GM12878 (cell line): ENCODE results near the gene IKBIP. TPM values are rescaled to one million over a fixed set of nuclear protein-coding genes. Genes with fewer than 3 reads are reported as not detected.

Experiments used
- ATAC-seq: fragments of 200-7000 bp; cut with Tn5 transposase; 3 replicates; pipeline ENCODE4 v1.9.1; 2020; ENCODE audit warnings: mild to moderate bottlenecking, moderate library complexity
- BruUV-seq: library from RNA; stranded (reverse); fragments of 400-500 nt; replicated peaks from 2 replicates; lab custom pipeline; 2021; lab: Mats Ljungman, UMichigan
- CTCF ChIA-PET: fragments of 300-600 bp; sonication (Branson Sonifier 250); formaldehyde crosslinking; extraction: SDS; loops from one replicate; lab custom pipeline; 2021; ENCODE audit warnings: inconsistent platforms; lab: Yijun Ruan, JAX
- POLR2A ChIA-PET: fragments of 350-600 bp; formaldehyde crosslinking; extraction: SDS; loops from one replicate; lab custom pipeline; 2021; ENCODE audit warnings: inconsistent platforms; lab: Charles Lee
- RAD21 ChIA-PET: fragments of 300-600 bp; sonication (Branson Sonifier 250); formaldehyde crosslinking; loops from one replicate; lab custom pipeline; 2023; ENCODE audit warnings: antibody characterized with exemption; ENCODE audit not compliant: unreplicated experiment; lab: Charles Lee
- SMC1A ChIA-PET: fragments of 300-600 bp; sonication (Branson Sonifier 250); formaldehyde crosslinking; loops from one replicate; lab custom pipeline; 2023; ENCODE audit not compliant: unreplicated experiment, uncharacterized antibody; lab: Charles Lee
- DNase-seq: peaks from one replicate; pipeline ENCODE4 v3.0.0-alpha.2; 2011; ENCODE audit warnings: low read depth, low spot score
- FAIRE-seq: peaks from 3 replicates; lab custom pipeline; 2011; peaks lifted over from hg19 to GRCh38; lab: Jason Lieb, UNC
- H2AFZ ChIP-seq: 2 replicates; pipeline ENCODE4 v1.6.0; 2011; ENCODE audit warnings: low read depth, low read length, control low read depth; ENCODE audit not compliant: control insufficient read depth
- H3K27ac ChIP-seq: 2 replicates; pipeline ENCODE4 v1.5.1; 2011; ENCODE audit warnings: control low read depth; ENCODE audit not compliant: control insufficient read depth, insufficient read depth
- H3K27me3 ChIP-seq, 2 experiments: replicated peaks in 1 of 2; 2 replicates each; pipeline versions ENCODE4 v1.6.0 to v1.6.1; 2011; ENCODE audit warnings: low read length in 1 of 2; ENCODE audit not compliant: control insufficient read depth in 2 of 2, insufficient read depth in 2 of 2
- H3K36me3 ChIP-seq, 2 experiments: 2 replicates each; pipeline ENCODE4 v1.5.1; 2011; ENCODE audit warnings: low read length in 1 of 2; ENCODE audit not compliant: control insufficient read depth in 2 of 2, insufficient read depth in 2 of 2
- H3K4me1 ChIP-seq: 2 replicates; pipeline ENCODE4 v1.6.1; 2011; ENCODE audit warnings: mild to moderate bottlenecking, low read length, moderate library complexity, mixed read lengths; ENCODE audit not compliant: control insufficient read depth, insufficient read depth
- H3K4me2 ChIP-seq: 2 replicates; pipeline ENCODE4 v1.6.0; 2011; ENCODE audit warnings: control low read depth; ENCODE audit not compliant: control insufficient read depth, insufficient read depth
- H3K4me3 ChIP-seq: fragments of 200-600 bp; sonication (generic); 2 replicates; pipeline ENCODE4 v1.5.1; 2016
- H3K79me2 ChIP-seq: 2 replicates; pipeline ENCODE4 v1.6.0; 2011; ENCODE audit warnings: low read length; ENCODE audit not compliant: control insufficient read depth, insufficient read depth
- H3K9ac ChIP-seq: 2 replicates; pipeline ENCODE4 v1.8.0; 2011; ENCODE audit warnings: low read length, control low read depth, mixed read lengths; ENCODE audit not compliant: control insufficient read depth, insufficient read depth
- H3K9me3 ChIP-seq: replicated peaks from 3 replicates; pipeline ENCODE4 v1.5.1; 2011; ENCODE audit warnings: mild to moderate bottlenecking, low read length; ENCODE audit not compliant: control insufficient read depth, insufficient read depth
- H4K20me1 ChIP-seq: 2 replicates; pipeline ENCODE4 v1.6.0; 2011; ENCODE audit not compliant: control insufficient read depth, insufficient read depth
- E2F8 ChIP-seq: fragments of 450-650 bp; IDR thresholded peaks from 2 replicates; pipeline ENCODE4 v1.6.1; 2018; ENCODE audit warnings: mild to moderate bottlenecking, low read depth, moderate library complexity; ENCODE audit not compliant: partially characterized antibody
- GATAD2B ChIP-seq: fragments of 450-650 bp; conservative IDR thresholded peaks from 2 replicates; pipeline ENCODE4 v1.6.1; 2017; ENCODE audit warnings: low read depth, mild to moderate bottlenecking, moderate library complexity
- HDAC6 ChIP-seq: fragments of 200-600 bp; sonication (generic); IDR thresholded peaks from one replicate; pipeline ENCODE4 v1.8.0; 2017; ENCODE audit warnings: antibody characterized with exemption; ENCODE audit not compliant: unreplicated experiment
- JUNB ChIP-seq: IDR thresholded peaks from 2 replicates; pipeline ENCODE4 v1.6.1; 2016; ENCODE audit warnings: antibody characterized with exemption, mild to moderate bottlenecking
- RCOR1 ChIP-seq: conservative IDR thresholded peaks from 2 replicates; pipeline ENCODE4 v1.6.1; 2012; ENCODE audit warnings: low read depth, low read length, improper control_type of control experiment
- SREBF2 ChIP-seq: IDR thresholded peaks from 2 replicates; pipeline ENCODE4 v1.6.1; 2012; ENCODE audit warnings: mild to moderate bottlenecking, low read length
- ZZZ3 ChIP-seq: IDR thresholded peaks from 2 replicates; pipeline ENCODE4 v1.6.1; 2011; ENCODE audit warnings: low read depth; ENCODE audit not compliant: control insufficient read depth, insufficient read length
- WGBS: methylation state at CpG from one replicate; pipeline ENCODE4 v1.1.6; 2016; ENCODE audit warnings: low lambda C conversion rate; ENCODE audit not compliant: insufficient replicate concordance, insufficient coverage; ENCODE audit errors: missing lambda C conversion rate; 5-methylcytosine and 5-hydroxymethylcytosine counted together
- in situ Hi-C: fragments of 300-500 bp; cut with MboI; formaldehyde crosslinking; loops from 9 replicates; pipeline ENCODE4 v1.14.3; 2018; ENCODE audit warnings: mixed read lengths
- intact Hi-C: fragments of 100-400 bp; cut with micrococcal nuclease; formaldehyde crosslinking; loops from one replicate; pipeline ENCODE4 v1.14.2; 2022; ENCODE audit not compliant: unreplicated experiment
- polyA plus RNA-seq, 11 experiments: library from polyadenylated mRNA; depleted of rRNA in 4 of 11; unstranded in 6 of 11; stranded (reverse) in 5 of 11; fragments of >200 nt; fragmentation: Nextera tagmentation in 4 of 11; fragmentation: Illumina TruSeq in 1 of 11; extraction: Ambion mirVana in 4 of 11; extraction: Trizol in 1 of 11; gene quantifications; 1 replicate in 1 of 11; 2 replicates in 10 of 11; pipeline versions ENCODE4 v1.2.1 to v1.2.3, GENCODE V29; 2011 to 2016; ENCODE audit warnings: inconsistent platforms in 2 of 11, missing spikeins in 2 of 11, low read depth in 1 of 11
- total RNA-seq, 4 experiments: library from RNA; depleted of rRNA in 3 of 4; stranded (reverse); fragments of >200 nt in 3 of 4; fragmentation: Illumina TruSeq in 1 of 4; extraction: Trizol in 1 of 4; gene quantifications; 2 replicates each; pipeline versions ENCODE4 v1.2.1 to v1.2.3, GENCODE V29; 2013 to 2021

IKBIP gene
- total and polyA plus RNA-seq, 10 of the 15 experiments (the other 5 are each of a cell fraction or from before 2014, with no cell fraction given), result 5.4 to 34.5 (median 18.4) TPM

GRCh38 chr12:98678236-98678945, 33.8 kb upstream of the IKBIP start:
- Histone ChIP-seq H4K20me1 (no peaks in the 10 kb centered on the region), H3K27me3 (no peaks in the 10 kb centered on the region), H3K79me2 (no peaks in the 10 kb centered on the region), H2AFZ (no peak overlapping the region), H3K27ac (no peak overlapping the region), H3K9me3 (no peaks in the 10 kb centered on the region), H3K36me3 (peaks cover 8 to 20% of the 10 kb centered on the region in 2 experiments), H3K4me2 (no peak overlapping the region), H3K4me1 (no peaks in the 10 kb centered on the region), H3K4me3 (no peak overlapping the region), H3K9ac (no peak overlapping the region)
- ChIA-PET RAD21 (interaction anchor here (0.9 kb wide), 1 partner anchor 111 kb away, joined by 4 read pairs; no protein-coding TSS in a partner anchor), POLR2A (no interaction called here), CTCF (interaction anchor here (1.0 to 2.2 kb wide), 3 partner anchors 8 to 112 kb away, joined by 3 to 8 read pairs (median 4); no protein-coding TSS in a partner anchor), SMC1A (interaction anchor here (0.9 kb wide), 1 partner anchor 112 kb away, joined by 3 read pairs; no protein-coding TSS in a partner anchor)
- ATAC-seq, result no peak
- over 99% methylated on average over 15 of the region's 15 CpGs for WGBS
- no peak for FAIRE-seq
- BruUV-seq, result no TSS peak
- in situ Hi-C loops, result no loop called here
- TF ChIP-seq HDAC6 (no peak), ZZZ3 (no peak), RCOR1 (no peak), JUNB (no peak), E2F8 (no peak), GATAD2B (no peak), SREBF2 (no peak)
- DNase-seq, result no peak
- intact Hi-C loops, result no loop called here
